Limb (tissue), 2 donors: ENCODE measurements around the gene KRTAP5-5.
"Not testable (repeated sequence)": the region's sequence is repeated elsewhere in the genome, so short reads cannot be mapped to it uniquely, and the experiment has no call there.

Source experiments
- DNase-seq, 2 donors: peaks; one replicate each; pipeline ENCODE4 v3.0.0-alpha.2; 2016; ENCODE audit errors: extremely low spot score in 2 of 2

KRTAP5-5 gene

GRCh38 chr11:1629326-1630185 is at the start of gene KRTAP5-5:
TSS of gene KRTAP5-5 (plus strand) at chr11:1629775. CDS start at chr11:1629841, 66 bp downstream.
- DNase-seq: no peak

GRCh38 chr11:1581976-1582375 is 47.6 kb upstream of the KRTAP5-5 start:
- no peak for DNase-seq

GRCh38 chr11:1582909-1583308 is 46.7 kb upstream of the KRTAP5-5 start:
- not testable (repeated sequence) for DNase-seq

- not testable (repeated sequence) for DNase-seq
Observed at GRCh38 chr11:1584661-1585370, 44.8 kb upstream of the KRTAP5-5 start, which contains the start of gene KRTAP5-1. TSS of gene KRTAP5-1 (minus strand) at chr11:1585283. CDS start at chr11:1585249, 34 bp downstream.

- DNase-seq: no peak
Observed at GRCh38 chr11:1586699-1587098, 42.9 kb upstream of the KRTAP5-5 start.

- DNase-seq: not testable (repeated sequence)
Observed at GRCh38 chr11:1589191-1589963, 40.2 kb upstream of the KRTAP5-5 start.

- no peak for DNase-seq
Observed at GRCh38 chr11:1589996-1590395, 39.6 kb upstream of the KRTAP5-5 start.

GRCh38 chr11:1592628-1593027 is 36.9 kb upstream of the KRTAP5-5 start:
- no peak for DNase-seq

GRCh38 chr11:1595994-1596575 is 33.5 kb upstream of the KRTAP5-5 start:
- not testable (repeated sequence) for DNase-seq

- DNase-seq: not testable (repeated sequence)
Observed at GRCh38 chr11:1596576-1597121, 32.9 kb upstream of the KRTAP5-5 start.

- no peak for DNase-seq
Observed at GRCh38 chr11:1597331-1597993, 32.1 kb upstream of the KRTAP5-5 start.

GRCh38 chr11:1597994-1598380 is 31.6 kb upstream of the KRTAP5-5 start, which contains the start of gene KRTAP5-2:
TSS of gene KRTAP5-2 (minus strand) at chr11:1598294. CDS start at chr11:1598250, 44 bp downstream.
- no peak for DNase-seq

GRCh38 chr11:1598406-1598805 is 31.2 kb upstream of the KRTAP5-5 start:
- DNase-seq: not testable (repeated sequence)

GRCh38 chr11:1598816-1599215 is 30.8 kb upstream of the KRTAP5-5 start:
- no peak for DNase-seq

GRCh38 chr11:1600626-1601025 is 28.9 kb upstream of the KRTAP5-5 start:
- no peak for DNase-seq

- DNase-seq: not testable (repeated sequence)
Observed at GRCh38 chr11:1601663-1602062, 27.9 kb upstream of the KRTAP5-5 start.

- no peak for DNase-seq
Observed at GRCh38 chr11:1603629-1604028, 25.9 kb upstream of the KRTAP5-5 start.

- DNase-seq: no peak
Observed at GRCh38 chr11:1604181-1604580, 25.4 kb upstream of the KRTAP5-5 start.

GRCh38 chr11:1604711-1605110 is 24.9 kb upstream of the KRTAP5-5 start:
- no peak for DNase-seq

- not testable (repeated sequence) for DNase-seq
Observed at GRCh38 chr11:1605923-1606322, 23.7 kb upstream of the KRTAP5-5 start.
